ENCODE measurements around the gene PANK4. TPM values are rescaled to one million over a fixed set of nuclear protein-coding genes. Genes with fewer than 3 reads are reported as not detected.

Gene PANK4
- total RNA-seq, 1 donor from 2014 or later = 50.8 TPM

GRCh38 chr1:2481885-2482284, 44.5 kb downstream of the PANK4 start:
- DNase-seq (ENCODE audit: low spot score in 2 of 2, unreplicated experiment in 2 of 2) = no peak
- Mint-ChIP-seq H3K36me3 (no peaks in the 10 kb centered on the region), H3K4me1 (no peaks in the 10 kb centered on the region), H3K4me3 (no peak overlapping the region), H3K27me3 (ENCODE audit: low read depth) (no peaks in the 10 kb centered on the region), H3K27ac (no peak overlapping the region), H3K9me3 (no peaks in the 10 kb centered on the region)
- TF ChIP-seq CTCF (IDR thresholded peaks at IDR 0.05; ENCODE audit: unreplicated experiment) = no peak

- no peaks in the 10 kb centered on the region for H3K27me3 Mint-ChIP-seq (ENCODE audit: low read depth)
Measured at GRCh38 chr1:2480986-2481364, 45.4 kb downstream of the PANK4 start.

GRCh38 chr1:2480236-2480985, 46.0 kb downstream of the PANK4 start:
- DNase-seq (ENCODE audit: low spot score in 2 of 2, unreplicated experiment in 2 of 2) = no peak
- H3K9me3 Mint-ChIP-seq = no peaks in the 10 kb centered on the region
- no peak for TF ChIP-seq CTCF (IDR thresholded peaks at IDR 0.05; ENCODE audit: unreplicated experiment)
- no peak overlapping the region for H3K27ac Mint-ChIP-seq
- H3K36me3 Mint-ChIP-seq = no peaks in the 10 kb centered on the region
- no peaks in the 10 kb centered on the region for H3K27me3 Mint-ChIP-seq (ENCODE audit: low read depth)
- no peaks in the 10 kb centered on the region for H3K4me1 Mint-ChIP-seq
- no peak overlapping the region for H3K4me3 Mint-ChIP-seq

More at GRCh38 chr1:2480986-2481364, 45.4 kb downstream of the PANK4 start:
- no peaks in the 10 kb centered on the region for H3K9me3 Mint-ChIP-seq
- H3K27ac Mint-ChIP-seq = no peak overlapping the region
- H3K36me3 Mint-ChIP-seq = no peaks in the 10 kb centered on the region
- no peak overlapping the region for H3K4me3 Mint-ChIP-seq
- DNase-seq (ENCODE audit: low spot score in 2 of 2, unreplicated experiment in 2 of 2) = no peak
- H3K4me1 Mint-ChIP-seq = no peaks in the 10 kb centered on the region
- no peak for TF ChIP-seq CTCF (IDR thresholded peaks at IDR 0.05; ENCODE audit: unreplicated experiment)

- no peak for DNase-seq (ENCODE audit: low spot score in 2 of 2, unreplicated experiment in 2 of 2)
- no peak overlapping the region for H3K27ac Mint-ChIP-seq
- no peak for TF ChIP-seq CTCF (IDR thresholded peaks at IDR 0.05; ENCODE audit: unreplicated experiment)
- H3K9me3 Mint-ChIP-seq = no peaks in the 10 kb centered on the region
- no peak overlapping the region for H3K4me3 Mint-ChIP-seq
- no peaks in the 10 kb centered on the region for H3K4me1 Mint-ChIP-seq
- H3K36me3 Mint-ChIP-seq = no peaks in the 10 kb centered on the region
- no peaks in the 10 kb centered on the region for H3K27me3 Mint-ChIP-seq (ENCODE audit: low read depth)
Measured at GRCh38 chr1:2479618-2480017, 46.8 kb downstream of the PANK4 start.

- H3K9me3 Mint-ChIP-seq = no peaks in the 10 kb centered on the region
- peaks cover 1% of the 10 kb centered on the region for H3K4me1 Mint-ChIP-seq
- H3K4me3 Mint-ChIP-seq = no peak overlapping the region
- no peak for DNase-seq (ENCODE audit: low spot score in 2 of 2, unreplicated experiment in 2 of 2)
- no peak for TF ChIP-seq CTCF (IDR thresholded peaks at IDR 0.05; ENCODE audit: unreplicated experiment)
- H3K27ac Mint-ChIP-seq = no peak overlapping the region
- no peaks in the 10 kb centered on the region for H3K27me3 Mint-ChIP-seq (ENCODE audit: low read depth)
- no peaks in the 10 kb centered on the region for H3K36me3 Mint-ChIP-seq
Measured at GRCh38 chr1:2479186-2479585, 47.2 kb downstream of the PANK4 start.

All from mesothelial cell of epicardium (in vitro differentiated cells).